Esophagus muscularis mucosa (tissue), 3 donors: ENCODE measurements around the gene FBXO2.

Experiments used
- CTCF ChIP-seq, 3 experiments: fragments of 200-600 bp in 2 of 3; fragments of 450-650 bp in 1 of 3; sonication (generic) in 2 of 3; IDR thresholded peaks; one replicate each; pipeline ENCODE4 v1.5.1; 2017 to 2019; ENCODE audit warnings: antibody characterized with exemption in 3 of 3, mild to moderate bottlenecking in 2 of 3, moderate library complexity in 1 of 3
- POLR2AphosphoS5 ChIP-seq, 2 donors: sonication (generic); formaldehyde crosslinking; IDR thresholded peaks; one replicate each; pipeline ENCODE4 v1.6.1; 2017; ENCODE audit warnings: antibody characterized with exemption in 2 of 2

DNA sequence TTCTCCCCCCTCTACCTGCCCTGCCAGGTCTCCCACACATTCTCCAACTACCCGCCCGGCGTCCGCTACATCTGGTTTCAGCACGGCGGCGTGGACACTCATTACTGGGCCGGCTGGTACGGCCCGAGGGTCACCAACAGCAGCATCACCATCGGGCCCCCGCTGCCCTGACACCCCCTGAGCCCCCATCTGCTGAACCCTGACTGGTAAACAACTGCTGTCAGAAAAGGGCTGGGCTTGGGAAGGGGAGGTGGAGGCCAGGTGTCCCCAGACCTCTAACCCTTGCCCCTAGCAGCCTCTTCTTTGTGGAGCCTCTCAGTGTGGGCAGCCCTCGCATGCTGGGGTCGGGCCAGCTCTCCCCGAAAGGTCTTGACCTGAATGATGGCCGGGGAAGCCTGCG lies 6.9 kb upstream of the FBXO2 start:
- no peak for TF ChIP-seq POLR2AphosphoS5 (IDR thresholded peaks at IDR 0.05)
- TF ChIP-seq CTCF (IDR thresholded peaks at IDR 0.05): no peak
